Stimulated activated CD8-positive, alpha-beta memory T cell treated with anti-CD3 and anti-CD28 coated beads, Interleukin-7, amount 100 ng/mL, for 24 hours (primary cell): ENCODE results near the gene B4GALT2.

Source experiments
- DNase-seq: peaks from one replicate; pipeline ENCODE4 v3.0.0-alpha.2; 2020; ENCODE audit warnings: low read depth

Gene B4GALT2, protein sequence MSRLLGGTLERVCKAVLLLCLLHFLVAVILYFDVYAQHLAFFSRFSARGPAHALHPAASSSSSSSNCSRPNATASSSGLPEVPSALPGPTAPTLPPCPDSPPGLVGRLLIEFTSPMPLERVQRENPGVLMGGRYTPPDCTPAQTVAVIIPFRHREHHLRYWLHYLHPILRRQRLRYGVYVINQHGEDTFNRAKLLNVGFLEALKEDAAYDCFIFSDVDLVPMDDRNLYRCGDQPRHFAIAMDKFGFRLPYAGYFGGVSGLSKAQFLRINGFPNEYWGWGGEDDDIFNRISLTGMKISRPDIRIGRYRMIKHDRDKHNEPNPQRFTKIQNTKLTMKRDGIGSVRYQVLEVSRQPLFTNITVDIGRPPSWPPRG

DNA sequence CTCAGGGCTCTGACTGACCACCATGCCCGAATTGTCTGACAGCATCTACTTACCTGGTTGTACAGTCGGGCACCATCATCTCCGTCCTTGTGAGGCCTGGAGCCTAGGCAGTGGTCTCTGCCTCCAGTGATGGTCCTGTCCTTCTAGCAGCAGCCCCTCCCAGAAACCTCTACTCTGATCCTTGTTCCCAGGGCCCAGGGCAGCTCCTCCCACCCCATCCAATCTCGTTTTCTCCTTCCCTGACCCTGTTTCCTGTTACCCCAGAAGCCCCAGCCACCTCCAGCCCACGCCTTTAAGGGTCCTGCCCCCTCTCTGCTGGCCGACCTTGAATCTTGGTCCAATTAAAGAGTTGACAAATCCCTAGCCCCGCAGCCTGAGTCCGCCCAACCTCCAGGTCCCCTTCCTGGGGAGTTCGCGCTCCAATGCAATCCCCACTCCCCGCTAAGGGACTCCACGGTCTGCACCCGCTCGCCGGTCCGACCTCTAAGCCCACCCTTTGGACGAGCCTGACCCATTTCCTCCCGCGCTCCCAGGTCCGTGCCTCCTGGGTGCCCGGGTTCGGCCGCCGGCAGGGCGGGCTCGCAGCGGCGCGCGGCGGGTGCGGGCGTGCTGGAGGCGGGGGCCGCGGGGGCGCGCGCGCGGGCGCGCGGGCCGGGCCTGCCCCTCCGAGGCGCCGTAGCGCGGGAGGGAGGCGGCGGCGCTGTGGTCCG, at the start of gene B4GALT2:
B4GALT2 (plus strand) TSS at position 660 of the 710 bp plus-strand sequence. CDS start 1,951 bp downstream, outside the sequence.
- no peak for DNase-seq

DNA sequence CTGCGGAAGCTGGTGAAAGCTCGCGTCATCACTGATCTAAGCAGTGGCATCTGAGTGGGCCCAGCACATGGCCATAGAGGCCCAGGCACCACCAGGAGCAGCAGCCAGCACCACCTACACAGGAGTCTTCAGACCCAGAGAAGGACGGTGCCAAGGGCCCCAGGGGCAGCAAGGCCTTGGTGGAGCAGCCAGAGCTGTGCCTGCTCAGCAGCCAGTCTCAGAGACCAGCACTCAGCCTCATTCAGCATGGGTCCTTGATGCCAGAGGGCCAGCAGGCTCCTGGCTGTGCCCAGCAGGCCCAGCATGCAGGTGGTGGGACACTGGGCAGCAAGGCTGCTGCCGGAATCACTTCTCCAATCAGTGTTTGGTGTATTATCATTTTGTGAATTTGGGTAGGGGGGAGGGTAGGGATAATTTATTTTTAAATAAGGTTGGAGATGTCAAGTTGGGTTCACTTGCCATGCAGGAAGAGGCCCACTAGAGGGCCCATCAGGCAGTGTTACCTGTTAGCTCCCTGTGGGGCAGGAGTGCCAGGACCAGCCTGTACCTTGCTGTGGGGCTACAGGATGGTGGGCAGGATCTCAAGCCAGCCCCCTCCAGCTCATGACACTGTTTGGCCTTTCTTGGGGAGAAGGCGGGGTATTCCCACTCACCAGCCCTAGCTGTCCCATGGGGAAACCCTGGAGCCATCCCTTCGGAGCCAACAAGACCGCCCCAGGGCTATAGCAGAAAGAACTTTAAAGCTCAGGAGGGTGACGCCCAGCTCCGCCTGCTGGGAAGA, 48.7 kb upstream of the B4GALT2 start:
- DNase-seq: no peak

DNA sequence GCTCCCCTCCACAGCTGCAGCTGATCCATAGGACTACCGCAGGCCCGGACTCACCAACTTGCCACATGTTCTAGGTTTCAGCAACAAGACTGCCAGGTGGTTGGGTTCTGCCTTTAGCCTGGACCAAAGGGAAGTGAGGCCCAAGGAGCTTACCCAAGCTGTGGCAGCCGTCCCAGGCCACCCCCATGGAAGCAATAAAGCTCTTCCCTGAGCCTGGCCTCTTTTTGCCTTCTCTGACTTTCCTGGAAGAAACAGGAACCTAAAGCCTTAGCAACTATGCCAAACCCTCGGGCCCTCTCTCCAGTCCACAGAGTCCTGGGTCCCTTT, 48.1 kb upstream of the B4GALT2 start:
- no peak for DNase-seq

DNA sequence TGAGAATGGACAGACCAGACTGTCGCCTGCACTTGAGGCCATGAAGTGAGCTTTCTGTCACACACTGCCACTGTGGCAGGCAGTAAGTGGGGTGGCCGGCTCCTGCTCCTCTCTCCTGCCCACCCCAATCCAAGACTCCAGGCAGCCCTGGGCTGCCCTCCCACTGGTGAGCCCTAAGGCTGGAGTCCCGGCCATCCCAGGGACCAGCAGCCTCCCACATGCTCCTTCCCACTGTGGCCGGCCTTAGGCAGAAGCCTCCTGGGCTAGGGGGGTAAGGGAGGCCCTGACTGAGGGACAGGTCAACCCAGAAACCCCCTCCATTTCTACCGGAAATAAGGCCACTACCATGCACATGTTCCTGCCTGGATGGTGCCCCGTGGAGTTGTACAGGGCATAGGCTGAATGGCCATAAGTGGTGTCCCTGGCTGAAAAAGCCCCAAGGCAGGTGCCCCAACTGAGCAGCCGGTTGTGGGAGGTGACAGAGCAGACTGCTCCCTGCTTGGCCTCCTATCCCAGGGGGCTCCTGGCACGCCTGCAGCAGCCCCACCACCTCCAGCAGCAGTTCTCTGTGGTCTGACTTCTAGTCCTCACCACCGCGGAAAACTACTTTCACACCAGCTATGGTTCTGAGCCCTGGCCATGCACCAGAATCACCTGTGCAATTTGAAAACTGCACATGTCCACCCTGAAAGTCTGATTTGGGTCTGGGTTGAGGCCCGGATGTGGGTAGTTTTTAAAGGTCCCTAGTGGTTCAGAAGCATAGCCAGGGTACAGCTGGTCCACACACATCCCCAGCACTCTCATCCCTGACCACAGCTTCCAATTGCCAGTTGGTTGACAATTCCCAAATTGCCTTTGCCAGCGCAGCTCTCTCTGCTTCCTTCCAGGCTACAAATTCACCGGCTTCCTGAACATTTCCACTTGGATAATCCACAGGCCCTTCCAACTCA, 47.0 kb upstream of the B4GALT2 start:
- DNase-seq: no peak

DNA sequence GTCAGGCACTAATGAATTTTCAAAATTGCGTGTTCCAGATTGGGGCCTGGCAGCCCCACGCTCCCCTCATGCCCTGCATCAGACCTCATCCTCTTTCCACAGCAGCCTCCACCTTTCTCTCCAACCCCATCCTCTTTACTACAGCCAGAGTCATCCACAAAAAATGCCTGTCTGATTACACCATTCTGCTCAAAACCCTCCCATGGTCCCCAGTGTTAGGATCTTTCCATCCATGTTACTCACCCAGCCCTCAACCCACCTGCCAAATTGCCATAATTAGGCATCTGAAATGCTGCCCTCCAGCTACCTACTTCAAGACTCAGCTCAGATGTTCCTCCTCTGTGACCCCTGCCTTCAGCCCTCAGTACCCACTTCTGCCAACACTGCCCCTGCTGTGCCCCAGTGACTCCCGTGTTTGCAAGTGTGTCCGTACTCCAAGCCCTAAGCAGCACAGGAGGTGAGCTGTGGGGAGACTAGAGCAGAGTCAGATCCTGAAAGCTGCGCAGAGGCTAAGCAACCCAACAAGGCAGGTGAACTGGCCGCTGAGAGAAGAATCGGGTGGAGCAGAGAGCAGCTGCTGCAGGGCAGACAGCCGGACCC, 46.1 kb upstream of the B4GALT2 start:
- no peak for DNase-seq

DNA sequence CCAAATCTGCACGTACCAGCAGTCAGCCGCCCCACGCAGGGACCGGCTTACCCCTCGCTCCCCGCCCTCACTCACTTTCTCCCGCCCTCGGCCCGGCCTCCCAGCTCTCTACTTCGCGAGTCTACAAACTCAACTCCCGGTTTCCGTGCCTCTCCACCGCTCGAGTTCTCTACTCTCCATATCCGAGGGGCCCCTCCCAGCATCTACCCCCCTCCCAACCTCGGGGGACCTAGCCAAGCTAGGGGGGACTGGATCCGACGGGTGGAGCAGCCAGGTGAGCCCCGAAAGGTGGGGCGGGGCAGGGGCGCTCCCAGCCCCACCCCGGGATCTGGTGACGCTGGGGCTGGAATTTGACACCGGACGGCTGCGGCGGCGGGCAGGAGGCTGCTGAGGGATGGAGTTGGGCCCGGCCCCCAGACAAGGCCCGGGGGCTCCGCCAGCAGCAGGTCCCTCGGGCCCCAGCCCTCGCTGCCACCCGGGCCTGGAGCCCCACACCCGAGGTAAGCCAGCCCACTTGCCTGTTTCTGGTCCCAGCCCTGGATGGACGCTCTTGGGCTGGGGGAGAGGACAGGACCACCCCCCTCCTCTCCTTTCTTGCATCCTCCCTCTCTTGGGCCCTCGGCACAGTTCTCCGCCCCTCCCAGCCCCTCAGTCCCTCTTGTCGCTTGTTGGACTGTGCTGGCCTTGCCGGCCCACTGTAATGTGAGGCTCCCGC, 45.5 kb upstream of the B4GALT2 start, which contains the start of gene ARTN:
ARTN (plus strand) TSS at position 416 of the 715 bp plus-strand sequence. CDS start 1,856 bp downstream, outside the sequence.
- no peak for DNase-seq

DNA sequence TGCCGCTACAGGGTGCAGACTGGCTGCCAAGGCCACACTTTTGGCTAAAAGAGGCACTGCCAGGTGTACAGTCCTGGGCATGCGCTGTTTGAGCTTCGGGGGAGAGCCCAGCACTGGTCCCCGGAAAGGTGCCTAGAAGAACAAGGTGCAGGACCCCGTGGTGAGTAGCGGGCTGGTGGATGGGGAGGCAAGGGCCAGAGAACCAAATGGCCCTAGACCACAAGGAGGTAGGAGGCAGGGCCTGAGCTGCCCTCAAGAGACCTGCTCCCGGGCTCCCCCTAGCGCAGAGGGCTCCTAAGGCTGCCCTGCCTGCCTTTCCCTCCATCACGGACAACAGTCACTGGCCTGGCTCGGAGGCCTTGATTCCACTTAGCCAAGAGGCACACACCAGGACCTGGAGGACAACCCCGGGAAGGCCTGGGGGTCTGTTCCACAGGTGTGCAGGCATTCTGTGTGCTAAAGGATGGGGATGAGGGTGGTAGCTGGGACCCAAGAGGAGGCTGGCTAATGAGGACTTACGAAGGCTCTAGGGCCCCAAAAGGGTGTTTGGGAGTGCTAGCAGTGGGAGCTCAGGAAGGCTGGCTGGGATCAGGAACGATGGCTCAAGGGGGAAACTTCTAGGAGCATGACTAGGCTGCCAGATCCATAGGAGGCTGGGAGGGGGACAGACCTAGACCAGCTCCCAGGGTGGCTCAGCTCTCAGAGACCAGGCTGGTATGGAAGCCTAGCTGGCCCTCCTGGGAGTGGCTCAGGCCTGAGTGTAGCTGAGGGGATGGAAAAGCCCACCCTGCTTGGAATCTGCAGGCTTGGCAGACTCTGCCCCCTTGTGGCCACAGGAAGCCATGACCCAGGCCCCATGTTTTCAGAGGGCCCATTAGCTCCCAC, 44.7 kb upstream of the B4GALT2 start:
- DNase-seq: peak; percentile 15

DNA sequence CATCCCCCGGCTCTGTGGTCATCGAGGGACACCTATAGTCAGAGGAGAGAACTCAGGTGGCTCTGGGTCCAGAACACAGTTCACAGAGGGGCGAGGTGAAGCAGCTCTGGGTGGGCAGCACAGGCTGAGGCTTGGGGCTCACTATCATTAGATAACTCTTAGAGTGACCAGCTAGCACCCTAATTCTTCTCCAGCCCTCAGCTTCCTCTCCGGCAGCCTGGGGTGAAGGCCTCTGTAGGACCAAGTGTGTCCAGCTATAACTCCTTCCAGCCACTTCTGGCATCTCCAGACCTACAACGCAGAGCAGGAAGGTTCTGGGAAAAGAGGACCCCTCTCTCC, 44.1 kb upstream of the B4GALT2 start:
- no peak for DNase-seq

DNA sequence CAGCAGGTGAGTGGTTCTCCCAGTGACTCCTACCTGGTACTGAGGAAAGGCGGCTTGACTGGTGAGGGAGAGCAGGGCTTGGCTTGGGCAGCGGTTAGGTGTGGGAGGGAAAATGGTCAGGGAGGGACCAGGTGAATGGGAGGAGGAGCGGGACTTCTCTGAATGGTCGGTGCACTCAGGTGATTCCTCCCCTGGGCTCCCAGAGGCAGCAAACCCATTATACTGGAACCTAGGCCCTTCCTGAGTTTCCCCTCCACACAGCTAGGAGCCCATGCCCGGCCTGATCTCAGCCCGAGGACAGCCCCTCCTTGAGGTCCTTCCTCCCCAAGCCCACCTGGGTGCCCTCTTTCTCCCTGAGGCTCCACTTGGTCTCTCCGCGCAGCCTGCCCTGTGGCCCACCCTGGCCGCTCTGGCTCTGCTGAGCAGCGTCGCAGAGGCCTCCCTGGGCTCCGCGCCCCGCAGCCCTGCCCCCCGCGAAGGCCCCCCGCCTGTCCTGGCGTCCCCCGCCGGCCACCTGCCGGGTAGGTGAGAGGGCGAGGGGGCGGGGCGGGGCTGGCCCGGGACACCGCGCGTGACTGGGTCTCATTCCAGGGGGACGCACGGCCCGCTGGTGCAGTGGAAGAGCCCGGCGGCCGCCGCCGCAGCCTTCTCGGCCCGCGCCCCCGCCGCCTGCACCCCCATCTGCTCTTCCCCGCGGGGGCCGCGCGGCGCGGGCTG, 43.1 kb upstream of the B4GALT2 start:
- DNase-seq: no peak

DNA sequence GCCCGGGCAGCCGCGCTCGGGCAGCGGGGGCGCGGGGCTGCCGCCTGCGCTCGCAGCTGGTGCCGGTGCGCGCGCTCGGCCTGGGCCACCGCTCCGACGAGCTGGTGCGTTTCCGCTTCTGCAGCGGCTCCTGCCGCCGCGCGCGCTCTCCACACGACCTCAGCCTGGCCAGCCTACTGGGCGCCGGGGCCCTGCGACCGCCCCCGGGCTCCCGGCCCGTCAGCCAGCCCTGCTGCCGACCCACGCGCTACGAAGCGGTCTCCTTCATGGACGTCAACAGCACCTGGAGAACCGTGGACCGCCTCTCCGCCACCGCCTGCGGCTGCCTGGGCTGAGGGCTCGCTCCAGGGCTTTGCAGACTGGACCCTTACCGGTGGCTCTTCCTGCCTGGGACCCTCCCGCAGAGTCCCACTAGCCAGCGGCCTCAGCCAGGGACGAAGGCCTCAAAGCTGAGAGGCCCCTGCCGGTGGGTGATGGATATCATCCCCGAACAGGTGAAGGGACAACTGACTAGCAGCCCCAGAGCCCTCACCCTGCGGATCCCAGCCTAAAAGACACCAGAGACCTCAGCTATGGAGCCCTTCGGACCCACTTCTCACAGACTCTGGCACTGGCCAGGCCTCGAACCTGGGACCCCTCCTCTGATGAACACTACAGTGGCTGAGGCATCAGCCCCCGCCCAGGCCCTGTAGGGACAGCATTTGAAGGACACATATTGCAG, 42.4 kb upstream of the B4GALT2 start:
- no peak for DNase-seq

DNA sequence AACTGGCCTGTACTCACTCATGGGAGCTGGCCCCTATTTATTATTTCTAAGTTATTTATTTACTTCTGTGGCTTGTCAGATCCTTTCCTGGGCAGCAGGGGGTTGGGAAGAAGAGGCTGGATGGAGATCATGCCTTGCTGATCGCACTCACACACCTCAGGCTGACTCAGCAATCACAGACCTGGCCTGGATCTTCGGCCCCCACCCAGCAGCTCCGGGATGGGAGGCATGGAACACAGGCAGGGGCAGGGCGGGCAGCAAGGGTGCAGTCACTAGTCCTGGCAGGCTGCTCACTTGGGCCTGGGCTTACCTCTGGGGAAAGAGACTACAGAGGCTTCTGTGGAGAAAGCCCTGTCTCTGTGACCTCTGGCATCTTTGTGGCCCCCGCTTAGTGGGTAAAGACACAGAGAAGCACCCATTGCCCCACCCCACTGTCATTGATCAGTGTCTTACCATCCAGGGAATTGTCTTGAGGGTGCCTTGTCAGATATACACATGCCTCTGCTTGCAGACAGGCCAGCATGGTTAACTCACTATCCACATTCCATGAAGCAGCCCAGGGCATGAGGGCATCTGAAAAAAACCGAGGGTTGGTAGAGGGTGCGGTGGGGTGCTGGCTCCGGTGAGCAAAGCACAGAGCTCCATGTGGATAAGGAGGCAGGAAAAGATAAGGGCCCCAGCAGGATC, 41.7 kb upstream of the B4GALT2 start:
- DNase-seq: no peak

DNA sequence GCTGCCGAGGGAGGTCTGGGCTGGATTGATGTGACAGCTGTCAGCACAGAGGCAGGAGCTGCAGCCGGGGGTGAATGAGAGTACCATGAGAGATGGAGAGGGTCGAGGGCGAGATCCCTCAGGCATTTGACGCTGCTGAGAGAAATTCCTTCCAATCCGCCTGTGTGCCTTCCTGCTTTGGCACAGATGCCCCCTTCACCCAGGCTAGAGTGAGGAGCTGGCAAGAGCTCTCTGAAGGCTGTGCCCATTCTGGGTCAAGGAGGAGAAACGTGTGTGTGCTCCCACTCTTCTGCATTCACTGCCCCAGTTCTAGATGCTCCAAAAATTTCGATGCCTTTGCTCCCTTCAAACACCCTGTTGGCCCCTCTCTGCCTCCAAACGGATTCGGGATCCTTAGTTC, 40.6 kb upstream of the B4GALT2 start:
- no peak for DNase-seq

DNA sequence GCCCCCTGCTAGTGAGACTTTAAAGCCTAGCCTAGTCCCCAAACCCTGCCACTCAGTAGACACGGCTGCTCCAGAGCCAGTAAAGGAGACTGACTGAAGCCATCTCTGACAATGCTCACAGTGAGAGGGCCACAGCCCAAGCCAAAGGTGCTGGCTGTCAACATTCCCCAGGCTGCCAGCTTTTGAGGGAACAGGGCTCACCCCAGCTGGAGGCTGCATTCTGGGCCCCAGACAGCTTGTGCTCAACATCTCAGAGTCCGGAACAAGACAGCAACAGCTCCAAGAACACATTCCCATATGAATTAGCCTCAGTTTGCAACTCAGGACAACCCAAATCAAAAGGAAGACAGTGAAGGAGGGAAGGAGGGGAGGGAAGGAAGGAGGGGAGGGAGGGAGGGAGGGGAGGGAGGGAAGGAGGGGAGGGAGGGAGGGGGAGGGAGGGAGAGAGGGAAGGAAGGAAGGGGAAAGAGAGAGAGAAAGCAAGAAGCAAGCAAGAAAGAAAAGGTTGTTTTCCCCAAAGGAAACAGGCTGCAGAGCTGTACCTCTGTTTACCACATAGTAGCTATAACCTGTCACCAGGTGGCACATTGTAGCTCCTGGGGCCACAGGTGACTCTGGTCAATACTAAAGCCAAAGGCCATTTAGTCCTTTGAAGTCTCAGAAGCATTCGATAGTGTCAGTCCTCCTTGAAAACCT, 40.0 kb upstream of the B4GALT2 start:
- DNase-seq: no peak

DNA sequence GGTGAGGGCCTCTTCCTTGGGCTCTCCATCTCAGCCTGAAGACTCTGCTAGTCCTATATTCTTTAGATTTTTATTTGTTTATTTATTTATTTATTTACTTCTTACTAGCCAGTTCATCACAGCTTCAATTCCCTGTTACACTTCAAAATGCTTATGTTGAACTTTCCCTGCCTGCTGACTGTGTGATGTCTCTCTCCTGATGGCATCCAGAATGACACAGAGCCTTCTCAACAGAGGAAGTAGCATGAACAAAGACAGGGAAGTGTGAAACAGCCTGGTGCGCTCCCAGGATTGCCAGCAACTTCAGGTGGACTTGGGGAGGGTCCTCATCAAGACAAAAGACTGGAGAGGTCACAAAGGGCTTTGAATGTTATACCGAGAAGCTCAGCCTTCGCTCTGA, 36.6 kb upstream of the B4GALT2 start:
- no peak for DNase-seq

DNA sequence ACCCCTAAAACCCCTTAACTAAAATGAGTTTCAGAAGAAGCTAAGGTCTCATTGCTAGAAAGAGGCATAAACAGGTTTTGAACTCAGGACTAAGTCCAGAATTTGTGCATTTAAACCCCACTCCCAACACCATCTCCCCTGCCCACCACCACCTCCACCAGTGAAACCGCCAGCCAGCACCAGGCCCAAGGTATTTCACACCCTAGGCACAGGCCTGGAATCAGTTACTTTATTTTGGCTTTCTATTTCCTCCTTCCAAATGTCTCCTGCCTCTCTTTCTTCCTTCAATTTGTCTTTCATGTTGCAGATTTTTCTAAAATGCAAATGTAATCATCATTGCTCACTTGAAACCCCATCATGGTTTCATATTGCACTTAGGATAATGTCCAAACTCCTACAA, 34.1 kb upstream of the B4GALT2 start:
- no peak for DNase-seq

DNA sequence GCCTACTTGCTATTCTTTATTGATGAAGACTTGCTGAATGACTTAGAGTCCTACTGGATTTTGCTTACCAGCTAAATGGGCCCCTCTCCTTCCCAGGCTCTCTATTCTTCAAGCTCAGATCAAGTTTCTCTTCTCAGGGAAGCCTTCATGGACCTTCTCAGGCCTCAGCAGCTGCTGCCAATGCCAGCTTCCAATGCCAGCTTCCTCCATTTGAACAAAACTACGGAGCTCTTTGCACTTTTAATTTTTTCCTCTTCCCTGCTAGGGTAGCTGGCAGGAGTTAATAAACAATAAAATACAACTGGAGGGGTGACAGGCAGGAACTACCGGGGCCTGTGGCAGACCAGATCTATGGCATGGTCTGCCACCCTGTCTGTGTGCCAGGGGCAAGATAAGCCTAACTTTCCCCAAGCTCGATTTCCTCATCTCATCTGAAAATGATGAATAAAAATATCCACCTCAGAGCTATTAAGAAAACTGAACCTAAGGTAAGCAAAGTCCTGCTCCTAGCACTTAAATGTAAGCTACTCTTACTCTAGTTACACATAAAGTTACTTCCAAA, 33.3 kb upstream of the B4GALT2 start:
- no peak for DNase-seq
